ENCODE results near the gene KLC4. TPM values are rescaled to one million over a fixed set of nuclear protein-coding genes. Genes with fewer than 3 reads are reported as not detected.

Gene KLC4
- polyA plus RNA-seq (2013) = 22.8 and 23.4 TPM in 2 replicates

GRCh38 chr6:43059168-43060033, at the start of gene KLC4, which contains the start of gene MRPL2:
Gene KLC4, plus strand, starts transcription at chr6:43059631. Its CDS starts 1,705 bp downstream, at chr6:43061336.
Gene MRPL2, minus strand, starts transcription at chr6:43059434. Its CDS starts 53 bp downstream, at chr6:43059381.
- Histone ChIP-seq H2BK120ac (ENCODE audit: insufficient read depth, low read length, poor library complexity) (peak within 1 kb of the TSS; percentile 65), H3K4ac (ENCODE audit: low read depth, low read length) (peak within 1 kb of the TSS; percentile 96), H3K27me3 (ENCODE audit: insufficient read depth, low read length) (no peaks in the 10 kb centered on the region), H3K4me3 (ENCODE audit: low read depth, low read length) (peak within 1 kb of the TSS; percentile 96), H4K91ac (ENCODE audit: low read depth, low read length) (peak within 1 kb of the TSS; percentile 85), H3K23ac (ENCODE audit: low read length) (no peak within 1 kb of the TSS), H3K27ac (ENCODE audit: low read depth, low read length) (peak within 1 kb of the TSS; percentile 90), H3K9me3 (ENCODE audit: insufficient read depth, low read depth, low read length) (no peaks in the 10 kb centered on the region), H2BK5ac (ENCODE audit: low read depth, low read length, poor library complexity) (peak within 1 kb of the TSS; percentile 97), H2BK12ac (ENCODE audit: low read length) (peak within 1 kb of the TSS; percentile 16), H3K4me2 (ENCODE audit: low read length) (peak within 1 kb of the TSS; percentile 91), H2AFZ (ENCODE audit: insufficient read depth, low read length, poor library complexity) (peak within 1 kb of the TSS; percentile 70), H4K8ac (ENCODE audit: low read depth, low read length) (peak within 1 kb of the TSS; percentile 90), H2AK5ac (ENCODE audit: low read length) (peak within 1 kb of the TSS; percentile 85), H3K9ac (ENCODE audit: low read length) (peak within 1 kb of the TSS; percentile 98), H3K79me1 (ENCODE audit: low read length) (peaks cover 14% of the 10 kb centered on the region), H3K18ac (ENCODE audit: low read length) (peak within 1 kb of the TSS; percentile 70), H3K14ac (ENCODE audit: low read length) (peak within 1 kb of the TSS; percentile 88), H3K36me3 (ENCODE audit: control insufficient read depth in 1 of 2, insufficient read depth in 2 of 2, low read length in 2 of 2) (peaks cover 7 to 14% of the 10 kb centered on the region in 2 experiments), H3K79me2 (ENCODE audit: control insufficient read depth, insufficient read depth, low read length, poor library complexity) (peaks cover 4% of the 10 kb centered on the region), H3K4me1 (ENCODE audit: control insufficient read depth in 1 of 2, insufficient read depth in 2 of 2, low read length in 2 of 2) (peaks cover 15 to 23% of the 10 kb centered on the region in 2 experiments), H4K12ac (ENCODE audit: low read depth, low read length) (peak within 1 kb of the TSS; percentile 67)
- peak; percentile 99 for DNase-seq
- WGBS (ENCODE audit: extremely low coverage, insufficient coverage, insufficient read length) = no CpG with 5 or more reads among the region's 64 CpGs

- H3K79me2 ChIP-seq (ENCODE audit: control insufficient read depth, insufficient read depth, low read length, poor library complexity) = peaks cover 6% of the 10 kb centered on the region
- peaks cover 6 to 11% of the 10 kb centered on the region in 2 experiments for H3K4me1 ChIP-seq (ENCODE audit: control insufficient read depth in 1 of 2, insufficient read depth in 2 of 2, low read length in 2 of 2)
- H2BK120ac ChIP-seq (ENCODE audit: insufficient read depth, low read length, poor library complexity) = no peak overlapping the region
- H3K14ac ChIP-seq (ENCODE audit: low read length) = no peak overlapping the region
- H3K27ac ChIP-seq (ENCODE audit: low read depth, low read length) = no peak overlapping the region
- H4K12ac ChIP-seq (ENCODE audit: low read depth, low read length) = no peak overlapping the region
- no CpG with 5 or more reads among the region's 6 CpGs for WGBS (ENCODE audit: extremely low coverage, insufficient coverage, insufficient read length)
- H3K9me3 ChIP-seq (ENCODE audit: insufficient read depth, low read depth, low read length) = no peaks in the 10 kb centered on the region
- H2AK5ac ChIP-seq (ENCODE audit: low read length) = no peak overlapping the region
- peaks cover 5% of the 10 kb centered on the region for H3K79me1 ChIP-seq (ENCODE audit: low read length)
- no peak overlapping the region for H2AFZ ChIP-seq (ENCODE audit: insufficient read depth, low read length, poor library complexity)
- H3K23ac ChIP-seq (ENCODE audit: low read length) = no peak overlapping the region
- H2BK12ac ChIP-seq (ENCODE audit: low read length) = no peak overlapping the region
- H3K27me3 ChIP-seq (ENCODE audit: insufficient read depth, low read length) = no peaks in the 10 kb centered on the region
- no peak for DNase-seq
- H3K9ac ChIP-seq (ENCODE audit: low read length) = no peak overlapping the region
- H4K91ac ChIP-seq (ENCODE audit: low read depth, low read length) = no peak overlapping the region
- no peak overlapping the region for H3K18ac ChIP-seq (ENCODE audit: low read length)
- no peak overlapping the region for H2BK5ac ChIP-seq (ENCODE audit: low read depth, low read length, poor library complexity)
- H4K8ac ChIP-seq (ENCODE audit: low read depth, low read length) = no peak overlapping the region
- peaks cover 57 to 59% of the 10 kb centered on the region in 2 experiments for H3K36me3 ChIP-seq (ENCODE audit: control insufficient read depth in 1 of 2, insufficient read depth in 2 of 2, low read length in 2 of 2)
- no peak overlapping the region for H3K4ac ChIP-seq (ENCODE audit: low read depth, low read length)
- no peak overlapping the region for H3K4me3 ChIP-seq (ENCODE audit: low read depth, low read length)
- no peak overlapping the region for H3K4me2 ChIP-seq (ENCODE audit: low read length)
These were observed 48.2 kb upstream of the KLC4 start for GRCh38 chr6:43011207-43011606.

GRCh38 chr6:43012364-43012763, 47.1 kb upstream of the KLC4 start:
- Histone ChIP-seq H3K18ac (ENCODE audit: low read length) (no peak overlapping the region), H3K27ac (ENCODE audit: low read depth, low read length) (no peak overlapping the region), H3K9ac (ENCODE audit: low read length) (no peak overlapping the region), H3K4ac (ENCODE audit: low read depth, low read length) (peak overlapping the region; percentile 39), H4K8ac (ENCODE audit: low read depth, low read length) (no peak overlapping the region), H3K4me3 (ENCODE audit: low read depth, low read length) (no peak overlapping the region), H4K12ac (ENCODE audit: low read depth, low read length) (no peak overlapping the region), H3K79me1 (ENCODE audit: low read length) (peaks cover 5% of the 10 kb centered on the region), H3K4me1 (ENCODE audit: control insufficient read depth in 1 of 2, insufficient read depth in 2 of 2, low read length in 2 of 2) (peaks cover 6 to 11% of the 10 kb centered on the region in 2 experiments), H2BK12ac (ENCODE audit: low read length) (no peak overlapping the region), H4K91ac (ENCODE audit: low read depth, low read length) (no peak overlapping the region), H3K36me3 (ENCODE audit: control insufficient read depth in 1 of 2, insufficient read depth in 2 of 2, low read length in 2 of 2) (peaks cover 53 to 54% of the 10 kb centered on the region in 2 experiments), H3K4me2 (ENCODE audit: low read length) (no peak overlapping the region), H3K27me3 (ENCODE audit: insufficient read depth, low read length) (no peaks in the 10 kb centered on the region), H2AFZ (ENCODE audit: insufficient read depth, low read length, poor library complexity) (no peak overlapping the region), H3K9me3 (ENCODE audit: insufficient read depth, low read depth, low read length) (no peaks in the 10 kb centered on the region), H3K79me2 (ENCODE audit: control insufficient read depth, insufficient read depth, low read length, poor library complexity) (peaks cover 6% of the 10 kb centered on the region), H2AK5ac (ENCODE audit: low read length) (no peak overlapping the region), H3K14ac (ENCODE audit: low read length) (no peak overlapping the region), H3K23ac (ENCODE audit: low read length) (no peak overlapping the region), H2BK5ac (ENCODE audit: low read depth, low read length, poor library complexity) (no peak overlapping the region), H2BK120ac (ENCODE audit: insufficient read depth, low read length, poor library complexity) (no peak overlapping the region)
- WGBS (ENCODE audit: extremely low coverage, insufficient coverage, insufficient read length) = no CpG with 5 or more reads among the region's 6 CpGs
- no peak for DNase-seq

DNA sequence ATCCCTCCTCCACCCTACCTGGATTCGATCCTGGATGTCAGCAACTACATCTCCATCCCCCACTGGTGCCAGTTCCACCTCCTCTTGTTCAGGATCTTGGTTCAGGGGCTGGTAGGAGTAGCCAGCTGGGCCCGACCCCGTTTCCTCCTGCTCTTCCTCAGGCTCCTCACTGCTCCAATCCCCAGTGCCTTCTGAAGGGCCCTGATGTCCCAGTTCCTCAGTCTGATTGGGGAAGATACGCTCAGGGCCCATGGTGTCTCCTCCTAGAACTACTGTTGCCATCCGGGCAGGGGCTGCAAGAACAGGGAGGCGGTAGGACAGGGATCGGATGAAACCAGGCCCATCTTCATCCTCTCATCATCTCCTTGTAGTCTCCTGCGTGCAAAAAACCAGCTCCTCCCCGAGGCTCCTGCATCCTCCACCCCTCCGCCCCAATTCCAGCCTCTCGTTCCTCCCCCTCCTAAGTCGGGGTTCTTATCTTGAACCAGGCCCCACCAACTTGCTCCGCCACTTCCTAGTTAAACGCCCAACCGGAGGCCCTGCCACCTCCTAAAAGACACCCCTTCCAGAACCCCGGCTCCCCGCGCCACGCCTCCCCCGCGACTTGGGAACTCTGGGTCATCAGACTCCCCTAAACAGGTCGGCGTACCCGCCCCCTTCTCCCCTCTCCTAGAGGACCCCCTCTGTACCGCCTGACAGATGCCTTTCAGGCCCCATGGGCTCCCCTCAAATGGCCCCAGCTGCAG, 46.2 kb upstream of the KLC4 start:
- no peak overlapping the region for H2BK12ac ChIP-seq (ENCODE audit: low read length)
- WGBS (ENCODE audit: extremely low coverage, insufficient coverage, insufficient read length) = no CpG with 5 or more reads among the region's 25 CpGs
- peak overlapping the region; percentile 75 for H3K9ac ChIP-seq (ENCODE audit: low read length)

More for the DNA sequence above, 46.2 kb upstream of the KLC4 start:
- H4K12ac ChIP-seq (ENCODE audit: low read depth, low read length) = no peak overlapping the region
- peaks cover 5% of the 10 kb centered on the region for H3K79me1 ChIP-seq (ENCODE audit: low read length)
- H3K23ac ChIP-seq (ENCODE audit: low read length) = no peak overlapping the region
- peak overlapping the region; percentile 78 for H3K4me3 ChIP-seq (ENCODE audit: low read depth, low read length)
- no peak overlapping the region for H3K18ac ChIP-seq (ENCODE audit: low read length)
- H3K4ac ChIP-seq (ENCODE audit: low read depth, low read length) = peak overlapping the region; percentile 48
- H3K9me3 ChIP-seq (ENCODE audit: insufficient read depth, low read depth, low read length) = no peaks in the 10 kb centered on the region
- peak overlapping the region; percentile 50 for H3K14ac ChIP-seq (ENCODE audit: low read length)
- peak overlapping the region; percentile 60 for H3K4me2 ChIP-seq (ENCODE audit: low read length)
- no peaks in the 10 kb centered on the region for H3K27me3 ChIP-seq (ENCODE audit: insufficient read depth, low read length)
- H3K79me2 ChIP-seq (ENCODE audit: control insufficient read depth, insufficient read depth, low read length, poor library complexity) = peaks cover 6% of the 10 kb centered on the region
- no peak overlapping the region for H3K27ac ChIP-seq (ENCODE audit: low read depth, low read length)
- DNase-seq = peak in 1 of 2 donors; percentile 16
- no peak overlapping the region for H2AK5ac ChIP-seq (ENCODE audit: low read length)
- H4K91ac ChIP-seq (ENCODE audit: low read depth, low read length) = no peak overlapping the region
- no peak overlapping the region for H2BK120ac ChIP-seq (ENCODE audit: insufficient read depth, low read length, poor library complexity)
- H2AFZ ChIP-seq (ENCODE audit: insufficient read depth, low read length, poor library complexity) = peak overlapping the region; percentile 8
- H3K4me1 ChIP-seq (ENCODE audit: control insufficient read depth in 1 of 2, insufficient read depth in 2 of 2, low read length in 2 of 2) = peaks cover 6 to 11% of the 10 kb centered on the region in 2 experiments
- H4K8ac ChIP-seq (ENCODE audit: low read depth, low read length) = peak overlapping the region; percentile 40
- no peak overlapping the region for H2BK5ac ChIP-seq (ENCODE audit: low read depth, low read length, poor library complexity)
- peaks cover 53 to 54% of the 10 kb centered on the region in 2 experiments for H3K36me3 ChIP-seq (ENCODE audit: control insufficient read depth in 1 of 2, insufficient read depth in 2 of 2, low read length in 2 of 2)
